Spleen (tissue), 11 donors: ENCODE results near the gene BBIP1. TPM values are rescaled to one million over a fixed set of nuclear protein-coding genes. Genes with fewer than 3 reads are reported as not detected.

Source experiments
- DNase-seq: peaks from one replicate; pipeline ENCODE4 v3.0.0-alpha.2; 2020
- H3K27ac ChIP-seq, 8 donors: fragments of 200-600 bp; sonication (generic) in 7 of 8; 1 replicate in 4 of 8; 2 replicates in 4 of 8; pipeline versions ENCODE4 v1.5.0 to v1.8.0; 2016 to 2021; ENCODE audit warnings: inconsistent platforms in 4 of 8, mild to moderate bottlenecking in 4 of 8, moderate library complexity in 1 of 8
- H3K27me3 ChIP-seq, 7 donors: fragments of 200-600 bp; sonication (generic) in 6 of 7; replicated peaks in 1 of 7; 1 replicate in 4 of 7; 2 replicates in 3 of 7; pipeline versions ENCODE4 v1.5.0 to v1.8.0; 2016 to 2021; ENCODE audit warnings: inconsistent platforms in 3 of 7, mild to moderate bottlenecking in 1 of 7
- H3K36me3 ChIP-seq, 6 donors: fragments of 200-600 bp; sonication (generic) in 5 of 6; 1 replicate in 4 of 6; 2 replicates in 2 of 6; pipeline versions ENCODE4 v1.5.0 to v1.8.0; 2016 to 2021; ENCODE audit warnings: inconsistent platforms in 2 of 6
- H3K4me1 ChIP-seq, 6 donors: fragments of 200-600 bp; sonication (generic) in 5 of 6; 1 replicate in 3 of 6; 2 replicates in 3 of 6; pipeline versions ENCODE4 v1.5.0 to v1.8.0; 2016 to 2021; ENCODE audit warnings: inconsistent platforms in 3 of 6
- H3K4me3 ChIP-seq, 8 donors: fragments of 200-600 bp; sonication (generic) in 7 of 8; 1 replicate in 4 of 8; 2 replicates in 4 of 8; pipeline versions ENCODE4 v1.5.0 to v1.8.0; 2016 to 2021; ENCODE audit warnings: inconsistent platforms in 4 of 8, mild to moderate bottlenecking in 4 of 8, moderate library complexity in 2 of 8
- H3K9me3 ChIP-seq, 8 donors: fragments of 200-600 bp; sonication (generic) in 7 of 8; 1 replicate in 4 of 8; 2 replicates in 4 of 8; pipeline versions ENCODE4 v1.5.0 to v1.8.0; 2016 to 2021; ENCODE audit warnings: inconsistent platforms in 4 of 8
- CTCF ChIP-seq, 11 experiments: fragments of 200-600 bp in 7 of 11; fragments of 450-650 bp in 4 of 11; sonication (generic) in 4 of 11; IDR thresholded peaks in 8 of 11; conservative IDR thresholded peaks in 3 of 11; 1 replicate in 7 of 11; 2 replicates in 4 of 11; pipeline versions ENCODE4 v1.4.0 to v1.8.0; 2016 to 2021; ENCODE audit warnings: antibody characterized with exemption in 11 of 11, inconsistent platforms in 4 of 11, mild to moderate bottlenecking in 1 of 11
- POLR2A ChIP-seq, 3 donors: fragments of 450-650 bp; IDR thresholded peaks; one replicate each; pipeline ENCODE4 v1.5.1; 2017; ENCODE audit warnings: antibody characterized with exemption in 3 of 3, mild to moderate bottlenecking in 1 of 3
- POLR2AphosphoS5 ChIP-seq, 3 donors: sonication (generic); formaldehyde crosslinking; IDR thresholded peaks; one replicate each; pipeline ENCODE4 v1.5.1; 2017; ENCODE audit warnings: antibody characterized with exemption in 3 of 3
- WGBS, 5 donors: extraction: QIAGEN DNeasy Blood & Tissue Kit in 3 of 5; methylation state at CpG; one replicate each; pipeline versions ENCODE4 v1.1.5 to v1.1.7; 2013 to 2018; 5-methylcytosine and 5-hydroxymethylcytosine counted together
- intact Hi-C: fragments of 100-400 bp; cut with DNase I; formaldehyde crosslinking; loops from one replicate; pipeline ENCODE4 v1.15.0; 2023; ENCODE audit warnings: low total_unique reads
- polyA plus RNA-seq, 3 donors: library from polyadenylated mRNA; stranded (reverse); fragments of 200-250 nt; gene quantifications; one replicate each; pipeline ENCODE4 v1.2.1, GENCODE V29; 2013
- total RNA-seq, 7 donors: library from RNA; depleted of rRNA in 3 of 7; stranded (reverse); fragments of >200 nt in 3 of 7; fragmentation: NEBNext Ultra II Directional in 4 of 7; extraction: Animal tissue kit (Norgen Biotek cat#: 25700) in 4 of 7; gene quantifications; one replicate each; pipeline versions ENCODE4 v1.1.0 to v1.2.1, GENCODE V29; 2016 to 2021
- donor health status: healthy with polysubstance abuse.
- donor health status: DM: no; HTN: no; CAD: no; lungs with moderate emphysema.
- donor health status: DM: no; HTN: no; CAD: no.
- donor health status: Bipolar disorder and iron deficiency.
- donor health status: healthy.
- donor health status: DM: no; HTN: no; CAD: no.
- donor health status: DM: yes; HTN: yes; CAD: no.

The BBIP1 gene
- total and polyA plus RNA-seq, 10 donors = 20.7 to 40.0 (median 27.1) TPM

- no peaks in the 10 kb centered on the region for H3K36me3 ChIP-seq
- TF ChIP-seq POLR2AphosphoS5 (IDR thresholded peaks at IDR 0.05) (no peak), POLR2A (IDR thresholded peaks at IDR 0.05) (no peak), CTCF (IDR thresholded peaks at IDR 0.05 in 8 of 11, conservative IDR thresholded peaks at IDR 0.05 in 3 of 11) (no peak)
- no peaks in the 10 kb centered on the region for H3K9me3 ChIP-seq
- intact Hi-C loops = no loop called here
- DNase-seq = no peak
- H3K27me3 ChIP-seq = no peaks in the 10 kb centered on the region
- peaks cover 0 to 100% (median 80%) of the 10 kb centered on the region in 6 donors for H3K4me1 ChIP-seq
- H3K4me3 ChIP-seq = no peak overlapping the region
- 78 to 88% (median 86%) methylated on average over 2 of the region's 2 CpGs for WGBS, 5 donors
- no peak overlapping the region for H3K27ac ChIP-seq
Measured at GRCh38 chr10:110927461-110927860, 8.5 kb upstream of the BBIP1 start.

GRCh38 chr10:110923856-110924493 is 5.0 kb upstream of the BBIP1 start:
- 56 to 70% (median 68%) methylated on average over 2 of the region's 2 CpGs for WGBS, 5 donors
- intact Hi-C loops = no loop called here
- TF ChIP-seq POLR2AphosphoS5 (IDR thresholded peaks at IDR 0.05) (no peak), POLR2A (IDR thresholded peaks at IDR 0.05) (no peak), CTCF (IDR thresholded peaks at IDR 0.05 in 8 of 11, conservative IDR thresholded peaks at IDR 0.05 in 3 of 11) (no peak)
- no peaks in the 10 kb centered on the region for H3K9me3 ChIP-seq
- H3K27ac ChIP-seq = no peak overlapping the region
- peaks cover 13 to 90% (median 79%) of the 10 kb centered on the region in 6 donors for H3K4me1 ChIP-seq
- no peaks in the 10 kb centered on the region for H3K36me3 ChIP-seq
- no peaks in the 10 kb centered on the region for H3K27me3 ChIP-seq
- DNase-seq = no peak
- H3K4me3 ChIP-seq = no peak overlapping the region

- WGBS, 5 donors = 0 to 1% (median 1%) methylated on average over 29 to 44 of the region's 44 CpGs
- DNase-seq = no peak
- intact Hi-C loops = no loop called here
Measured at GRCh38 chr10:110919971-110920881, 1.2 kb upstream of the BBIP1 start.

More at GRCh38 chr10:110919971-110920881, 1.2 kb upstream of the BBIP1 start:
- no peaks in the 10 kb centered on the region for H3K27me3 ChIP-seq
- peak overlapping the region; percentile 82 to 100 (median 96) for H3K27ac ChIP-seq
- no peaks in the 10 kb centered on the region for H3K9me3 ChIP-seq
- peaks cover 13 to 85% (median 61%) of the 10 kb centered on the region in 6 donors for H3K4me1 ChIP-seq
- TF ChIP-seq POLR2A (IDR thresholded peaks at IDR 0.05) = peak in 1 of 3 donors; percentile 24
- TF ChIP-seq CTCF (IDR thresholded peaks at IDR 0.05 in 8 of 11, conservative IDR thresholded peaks at IDR 0.05 in 3 of 11) = no peak
- H3K4me3 ChIP-seq = peak overlapping the region; percentile 56 to 93 (median 74)
- peaks cover 0 to 15% (median 0%) of the 10 kb centered on the region in 6 donors for H3K36me3 ChIP-seq
